C4-2B (cell line): Measurements from ENCODE around the gene SNTB2.

ENCODE experiments used
- CTCF ChIP-seq: fragments of 450-650 bp; conservative IDR thresholded peaks from 2 replicates; pipeline ENCODE4 v1.5.1; 2017; ENCODE audit warnings: mild to moderate bottlenecking
- ZFX ChIP-seq: fragments of 450-650 bp; IDR thresholded peaks from 2 replicates; pipeline ENCODE4 v1.6.1; 2017

GRCh38 chr16:69309316-69309715 lies 122.4 kb downstream of the SNTB2 start:
- no peak for TF ChIP-seq CTCF
- no peak for TF ChIP-seq ZFX
